Suprapubic skin (tissue), 4 donors: ENCODE measurements around the gene OARD1. TPM values are rescaled to one million over a fixed set of nuclear protein-coding genes. Genes with fewer than 3 reads are reported as not detected.
A peak's percentile ranks its signal among the peaks of the same experiment; 100 is the strongest.
"Not testable (repeated sequence)": the region's sequence is repeated elsewhere in the genome, so short reads cannot be mapped to it uniquely, and the experiment has no call there.

Experiments
- DNase-seq, 2 donors: peaks; one replicate each; pipeline ENCODE4 v3.0.0-alpha.2; 2019; ENCODE audit warnings: low spot score in 2 of 2
- H3K27ac ChIP-seq: fragments of 200-600 bp; sonication (generic); one replicate; pipeline ENCODE4 v1.5.1; 2019
- H3K27me3 ChIP-seq: fragments of 200-600 bp; sonication (generic); one replicate; pipeline ENCODE4 v1.5.1; 2019
- H3K36me3 ChIP-seq: fragments of 200-600 bp; sonication (generic); one replicate; pipeline ENCODE4 v1.5.1; 2019
- H3K4me1 ChIP-seq: fragments of 200-600 bp; sonication (generic); one replicate; pipeline ENCODE4 v1.5.1; 2019
- H3K4me3 ChIP-seq: fragments of 200-600 bp; sonication (generic); one replicate; pipeline ENCODE4 v1.5.1; 2019; ENCODE audit warnings: mild to moderate bottlenecking
- H3K9me3 ChIP-seq: fragments of 200-600 bp; sonication (generic); one replicate; pipeline ENCODE4 v1.5.1; 2019
- EP300 ChIP-seq: sonication (generic); formaldehyde crosslinking; IDR thresholded peaks from one replicate; pipeline ENCODE4 v1.6.1; 2017; ENCODE audit warnings: antibody characterized with exemption
- POLR2A ChIP-seq, 2 donors: fragments of 450-650 bp; IDR thresholded peaks; one replicate each; pipeline ENCODE4 v1.6.1; 2017; ENCODE audit warnings: antibody characterized with exemption in 2 of 2, mild to moderate bottlenecking in 2 of 2, moderate library complexity in 2 of 2
- POLR2AphosphoS5 ChIP-seq, 3 donors: sonication (generic); formaldehyde crosslinking; IDR thresholded peaks; one replicate each; pipeline ENCODE4 v1.6.1; 2017; ENCODE audit warnings: antibody characterized with exemption in 3 of 3
- WGBS: methylation state at CpG from one replicate; pipeline ENCODE4 v1.1.5; 2018; 5-methylcytosine and 5-hydroxymethylcytosine counted together
- total RNA-seq, 4 donors: library from RNA; depleted of rRNA; stranded (reverse); fragments of >200 nt; gene quantifications; one replicate each; pipeline ENCODE4 v1.1.0, GENCODE V29; 2016
- TF ChIP-seq, protein P1 (sequence below), 2 donors: fragments of 200-600 bp in 1 of 2; fragments of 450-650 bp in 1 of 2; sonication (generic) in 1 of 2; IDR thresholded peaks; one replicate each; pipeline ENCODE4 v1.5.1; 2016 to 2019; ENCODE audit warnings: antibody characterized with exemption in 2 of 2, mild to moderate bottlenecking in 1 of 2, moderate library complexity in 1 of 2

OARD1 gene, protein sequence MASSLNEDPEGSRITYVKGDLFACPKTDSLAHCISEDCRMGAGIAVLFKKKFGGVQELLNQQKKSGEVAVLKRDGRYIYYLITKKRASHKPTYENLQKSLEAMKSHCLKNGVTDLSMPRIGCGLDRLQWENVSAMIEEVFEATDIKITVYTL
- 10 to 100 TPM; 11.3 to 29.9 (median 20.6) TPM for total RNA-seq

DNA sequence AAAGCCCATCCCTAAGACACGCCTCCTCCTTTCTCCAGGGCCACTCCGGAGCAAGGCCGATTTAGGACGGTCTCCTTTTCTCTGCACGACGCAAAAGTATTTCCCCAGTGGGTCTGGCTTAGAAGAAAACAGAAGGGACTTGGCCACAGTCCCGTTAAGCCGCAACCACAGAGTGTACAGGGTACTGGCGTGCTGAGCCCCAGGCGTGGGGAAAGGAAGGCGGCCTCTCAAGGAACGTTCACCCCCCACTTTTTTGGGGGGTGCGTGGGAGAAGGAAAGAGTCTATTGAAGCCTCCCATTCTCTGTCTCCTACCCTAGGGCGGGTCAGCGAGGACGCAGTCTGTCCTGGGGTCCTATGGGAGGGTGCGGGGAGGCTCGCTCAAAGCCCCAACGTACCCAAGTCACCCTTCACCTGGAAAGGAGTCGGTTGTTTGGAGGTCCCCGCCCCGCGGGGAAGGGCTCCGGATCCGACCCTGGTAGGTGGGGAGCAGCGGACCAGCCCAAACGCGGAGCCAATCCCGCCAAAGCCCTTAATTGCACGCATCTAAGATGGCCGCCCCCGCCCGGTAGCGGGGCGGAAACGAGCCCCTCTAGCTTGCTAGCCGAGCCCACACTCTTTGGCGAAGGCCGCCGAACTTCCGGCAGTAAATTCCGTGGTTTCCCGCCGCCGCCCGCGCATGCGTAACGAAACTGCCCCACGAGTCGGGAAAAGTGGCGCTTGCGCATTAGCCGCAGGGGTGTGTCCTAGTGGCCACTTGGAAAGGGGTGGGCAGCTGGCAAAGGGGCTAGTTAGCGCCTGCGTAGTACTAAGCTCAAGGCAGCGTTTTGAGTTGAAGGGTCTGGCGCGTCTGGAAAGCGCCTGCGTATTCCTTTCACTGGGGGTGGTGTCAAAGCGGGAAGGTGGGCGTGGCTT lies at the start of gene OARD1:
OARD1 (minus strand) TSS at position 434 of the 913 bp plus-strand sequence. CDS start 722 bp downstream, outside the sequence.
- no peaks in the 10 kb centered on the region for H3K27me3 ChIP-seq
- peaks cover 38% of the 10 kb centered on the region for H3K4me1 ChIP-seq
- TF ChIP-seq EP300 = no peak
- TF ChIP-seq, protein P1, sequence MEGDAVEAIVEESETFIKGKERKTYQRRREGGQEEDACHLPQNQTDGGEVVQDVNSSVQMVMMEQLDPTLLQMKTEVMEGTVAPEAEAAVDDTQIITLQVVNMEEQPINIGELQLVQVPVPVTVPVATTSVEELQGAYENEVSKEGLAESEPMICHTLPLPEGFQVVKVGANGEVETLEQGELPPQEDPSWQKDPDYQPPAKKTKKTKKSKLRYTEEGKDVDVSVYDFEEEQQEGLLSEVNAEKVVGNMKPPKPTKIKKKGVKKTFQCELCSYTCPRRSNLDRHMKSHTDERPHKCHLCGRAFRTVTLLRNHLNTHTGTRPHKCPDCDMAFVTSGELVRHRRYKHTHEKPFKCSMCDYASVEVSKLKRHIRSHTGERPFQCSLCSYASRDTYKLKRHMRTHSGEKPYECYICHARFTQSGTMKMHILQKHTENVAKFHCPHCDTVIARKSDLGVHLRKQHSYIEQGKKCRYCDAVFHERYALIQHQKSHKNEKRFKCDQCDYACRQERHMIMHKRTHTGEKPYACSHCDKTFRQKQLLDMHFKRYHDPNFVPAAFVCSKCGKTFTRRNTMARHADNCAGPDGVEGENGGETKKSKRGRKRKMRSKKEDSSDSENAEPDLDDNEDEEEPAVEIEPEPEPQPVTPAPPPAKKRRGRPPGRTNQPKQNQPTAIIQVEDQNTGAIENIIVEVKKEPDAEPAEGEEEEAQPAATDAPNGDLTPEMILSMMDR (IDR thresholded peaks at IDR 0.05) = no peak
- peak in 1 of 3 donors; percentile 73 for TF ChIP-seq POLR2AphosphoS5 (IDR thresholded peaks at IDR 0.05)
- peak in 1 of 2 donors; percentile 61 for TF ChIP-seq POLR2A (IDR thresholded peaks at IDR 0.05)
- H3K27ac ChIP-seq = peak within 1 kb of the TSS; percentile 100
- WGBS = under 1% methylated on average over 40 of the region's 63 CpGs
- H3K36me3 ChIP-seq = peaks cover 24% of the 10 kb centered on the region
- H3K9me3 ChIP-seq = no peaks in the 10 kb centered on the region
- DNase-seq = peak; percentile 100
- peak within 1 kb of the TSS; percentile 73 for H3K4me3 ChIP-seq

DNA sequence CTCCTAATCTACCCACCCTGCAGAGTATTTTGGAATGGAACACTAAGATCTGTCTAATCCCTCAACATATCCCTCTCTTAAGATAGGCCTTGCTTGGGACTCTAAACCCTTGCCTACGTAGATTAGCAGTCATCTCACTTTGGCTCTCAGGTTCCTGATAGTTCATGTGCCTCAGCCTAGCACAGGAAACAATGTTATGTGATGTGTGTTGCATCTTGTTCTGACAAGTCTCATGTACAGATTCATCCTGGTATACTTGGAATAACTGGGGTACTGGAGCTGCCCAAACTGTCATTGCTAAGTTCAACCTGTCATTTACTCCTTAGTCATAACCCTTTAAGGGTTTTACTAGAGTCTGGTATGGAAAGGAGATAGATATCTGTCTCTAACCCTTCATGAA lies 47.9 kb upstream of the OARD1 start:
- DNase-seq = no peak
- TF ChIP-seq, protein P1 (IDR thresholded peaks at IDR 0.05) = no peak
- TF ChIP-seq EP300 (no peak), POLR2A (IDR thresholded peaks at IDR 0.05) (no peak), POLR2AphosphoS5 (IDR thresholded peaks at IDR 0.05) (no peak)
- WGBS = 59% methylated on average over 1 of the region's 1 CpG
- Histone ChIP-seq H3K4me3 (no peak overlapping the region), H3K4me1 (no peaks in the 10 kb centered on the region), H3K27me3 (no peaks in the 10 kb centered on the region), H3K27ac (no peak overlapping the region), H3K36me3 (peaks cover 5% of the 10 kb centered on the region), H3K9me3 (no peaks in the 10 kb centered on the region)

DNA sequence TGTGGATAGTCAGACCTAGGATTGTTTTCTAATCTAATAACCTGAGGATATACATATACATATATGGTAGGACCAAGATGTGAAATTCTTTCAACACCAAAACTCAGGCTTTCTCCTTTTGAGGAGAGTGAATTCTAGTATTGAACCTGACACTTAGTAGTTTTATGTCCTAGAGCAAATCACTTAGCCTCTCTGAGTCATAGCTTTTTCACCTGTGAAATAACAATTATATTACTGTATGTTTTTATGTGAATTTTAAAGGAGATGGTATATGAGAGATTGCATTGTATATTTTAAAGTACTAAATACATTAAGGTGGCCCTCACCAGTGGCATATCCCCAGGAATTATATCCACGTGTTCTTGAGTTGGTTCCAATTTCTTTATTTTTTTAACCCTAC lies 47.4 kb upstream of the OARD1 start:
- WGBS = 52% methylated on average over 1 of the region's 1 CpG
- Histone ChIP-seq H3K9me3 (no peaks in the 10 kb centered on the region), H3K27me3 (no peaks in the 10 kb centered on the region), H3K4me3 (no peak overlapping the region), H3K4me1 (no peaks in the 10 kb centered on the region), H3K36me3 (peaks cover 5% of the 10 kb centered on the region), H3K27ac (no peak overlapping the region)
- no peak for TF ChIP-seq POLR2A (IDR thresholded peaks at IDR 0.05)
- no peak for TF ChIP-seq EP300
- TF ChIP-seq POLR2AphosphoS5 (IDR thresholded peaks at IDR 0.05) = no peak
- TF ChIP-seq, protein P1 (IDR thresholded peaks at IDR 0.05) = no peak
- no peak for DNase-seq

DNA sequence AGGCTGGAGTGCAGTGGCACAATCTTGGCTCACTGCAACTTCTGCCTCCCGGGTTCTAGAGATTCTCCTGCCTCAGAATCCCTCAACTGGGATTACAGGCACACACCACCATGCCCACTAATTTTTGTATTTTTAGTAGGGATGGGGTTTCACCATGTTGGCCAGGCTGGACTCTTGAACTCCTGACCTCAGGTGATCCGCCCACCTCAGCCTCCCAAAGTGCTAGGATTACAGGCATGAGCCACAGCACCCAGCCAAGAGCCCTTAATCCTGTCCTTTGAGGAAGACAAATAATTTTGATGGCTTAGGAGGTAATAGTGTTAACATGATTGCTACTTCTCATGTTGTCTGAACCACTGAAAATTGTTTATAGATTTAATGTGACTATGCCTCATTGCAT lies 42.9 kb upstream of the OARD1 start:
- H3K36me3 ChIP-seq, H3K27me3 ChIP-seq, H3K9me3 ChIP-seq, H3K4me3 ChIP-seq, H3K27ac ChIP-seq, DNase-seq, H3K4me1 ChIP-seq: not testable (repeated sequence)
- 85% methylated on average over 2 of the region's 2 CpGs for WGBS

DNA sequence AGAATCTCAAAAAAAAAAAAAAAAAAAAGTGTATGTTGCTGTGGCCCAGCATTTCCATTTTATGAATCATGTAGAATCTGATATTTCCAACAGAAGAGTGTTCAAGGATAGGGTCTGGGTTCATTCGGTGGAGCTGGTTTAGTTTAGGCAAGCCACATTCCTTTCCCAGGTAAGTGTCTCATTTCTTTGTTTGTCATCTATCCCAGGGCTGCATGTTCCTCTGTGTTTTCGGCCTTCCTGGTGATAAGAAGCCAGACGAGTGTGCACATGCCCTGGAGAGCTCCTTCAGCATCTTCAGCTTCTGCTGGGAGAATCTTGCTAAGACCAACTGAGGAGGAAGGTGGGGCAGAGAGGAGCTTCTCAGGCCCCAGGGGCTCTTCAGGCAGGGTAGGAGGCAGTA lies 38.9 kb upstream of the OARD1 start:
- no peak for DNase-seq
- H3K27ac ChIP-seq = no peak overlapping the region
- H3K4me1 ChIP-seq = no peaks in the 10 kb centered on the region
- no peaks in the 10 kb centered on the region for H3K36me3 ChIP-seq
- no peaks in the 10 kb centered on the region for H3K27me3 ChIP-seq
- no peaks in the 10 kb centered on the region for H3K9me3 ChIP-seq
- WGBS = 65% methylated on average over 3 of the region's 3 CpGs
- no peak for TF ChIP-seq POLR2A (IDR thresholded peaks at IDR 0.05)
- no peak for TF ChIP-seq POLR2AphosphoS5 (IDR thresholded peaks at IDR 0.05)
- no peak for TF ChIP-seq EP300
- TF ChIP-seq, protein P1 (IDR thresholded peaks at IDR 0.05) = no peak
- H3K4me3 ChIP-seq = no peak overlapping the region
